ENCODE measurements around the gene NFIA.

The NFIA gene

DNA sequence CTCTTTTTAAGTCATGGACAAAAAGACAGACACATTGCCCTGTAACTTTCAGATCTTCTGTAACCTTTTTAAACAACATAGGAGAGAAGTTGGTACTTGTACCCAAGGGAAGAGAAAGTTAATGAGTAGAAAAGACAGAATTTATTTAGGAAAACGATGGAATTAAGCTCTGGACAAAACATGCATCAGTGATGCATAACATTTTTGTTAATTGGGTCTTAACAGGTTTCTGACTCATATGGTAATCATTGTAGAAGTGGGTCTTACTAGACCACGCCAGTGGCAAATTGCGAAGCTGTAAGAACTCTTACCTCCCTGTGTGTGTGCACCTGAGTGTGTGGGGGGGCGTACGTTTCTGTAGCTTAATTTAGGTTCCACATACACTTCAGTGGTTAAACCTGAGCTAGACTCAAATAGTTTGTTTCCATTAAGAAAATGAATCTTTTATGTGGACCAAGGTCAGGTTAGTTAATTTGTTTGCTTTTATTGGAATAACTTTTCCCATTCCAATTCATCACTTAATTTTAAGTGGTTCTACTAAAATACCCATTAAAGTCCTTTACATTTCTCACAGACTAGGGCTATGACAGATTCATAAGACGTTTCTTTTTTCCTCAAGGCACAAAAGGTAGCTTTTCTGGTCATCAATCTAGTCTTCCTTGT, 48.1 kb downstream of the NFIA start:
- no peak for DNase-seq (ENCODE audit: low read depth)

DNA sequence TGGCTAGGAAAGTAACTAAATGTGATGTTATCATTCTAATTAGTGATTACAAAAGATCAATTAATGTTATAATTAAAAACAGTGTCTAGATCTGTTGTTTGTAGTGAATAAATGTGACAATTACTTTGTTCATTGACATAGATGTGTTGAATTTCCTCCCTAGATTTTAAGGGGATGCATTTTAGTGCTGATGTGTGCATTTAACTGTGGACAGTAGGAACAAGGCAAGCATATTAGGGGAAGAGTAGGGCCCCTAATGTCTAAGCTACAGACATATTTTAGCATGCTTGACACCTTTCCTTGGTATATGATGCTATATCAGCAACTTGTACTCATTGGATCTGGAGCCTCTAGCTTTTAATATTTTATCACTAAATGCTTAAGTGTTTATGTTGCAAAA, 48.9 kb downstream of the NFIA start:
- DNase-seq (ENCODE audit: low read depth): no peak

DNA sequence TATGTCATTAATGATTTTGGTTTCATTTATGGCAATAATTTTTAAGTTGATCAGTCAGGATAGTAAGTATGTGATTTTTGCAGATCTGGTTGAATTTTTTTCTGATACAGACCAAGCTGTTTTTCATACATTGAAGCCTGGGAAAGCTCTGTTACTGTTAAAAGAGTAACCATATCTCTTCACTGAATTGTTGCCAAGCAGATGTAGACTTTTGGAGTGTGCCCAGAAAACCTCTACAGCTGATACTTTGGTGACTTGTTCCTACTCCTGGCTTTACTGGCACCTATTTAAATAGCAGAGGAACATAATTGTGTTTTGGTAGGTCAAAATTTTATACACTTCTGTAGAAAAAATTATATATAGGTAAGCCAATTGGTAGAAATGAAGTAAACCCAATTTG, 49.4 kb downstream of the NFIA start:
- peak; percentile 34 for DNase-seq (ENCODE audit: low read depth)

DNA sequence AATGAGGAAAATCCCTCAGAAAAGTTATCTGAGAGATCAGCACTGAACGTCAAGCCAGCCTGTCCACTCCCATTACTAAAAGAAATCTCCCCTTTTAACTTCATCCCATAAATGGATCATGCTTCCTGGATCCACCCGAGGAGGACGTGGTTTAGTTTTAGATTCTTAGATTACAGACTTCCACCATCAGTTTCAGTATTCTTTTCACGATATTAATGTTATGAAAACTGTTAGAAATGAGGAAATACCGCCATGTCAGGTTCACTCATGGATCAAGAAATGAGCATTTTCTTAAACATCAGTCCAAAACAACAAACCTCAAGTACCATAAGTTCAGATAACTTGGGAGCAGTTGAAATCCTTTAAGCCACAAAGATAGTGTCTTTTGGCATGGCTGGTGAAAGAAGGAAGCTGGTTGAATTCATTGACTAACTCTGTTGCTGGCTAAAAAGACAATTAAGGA, 49.8 kb downstream of the NFIA start:
- peak; percentile 86 for DNase-seq (ENCODE audit: low read depth)

DNA sequence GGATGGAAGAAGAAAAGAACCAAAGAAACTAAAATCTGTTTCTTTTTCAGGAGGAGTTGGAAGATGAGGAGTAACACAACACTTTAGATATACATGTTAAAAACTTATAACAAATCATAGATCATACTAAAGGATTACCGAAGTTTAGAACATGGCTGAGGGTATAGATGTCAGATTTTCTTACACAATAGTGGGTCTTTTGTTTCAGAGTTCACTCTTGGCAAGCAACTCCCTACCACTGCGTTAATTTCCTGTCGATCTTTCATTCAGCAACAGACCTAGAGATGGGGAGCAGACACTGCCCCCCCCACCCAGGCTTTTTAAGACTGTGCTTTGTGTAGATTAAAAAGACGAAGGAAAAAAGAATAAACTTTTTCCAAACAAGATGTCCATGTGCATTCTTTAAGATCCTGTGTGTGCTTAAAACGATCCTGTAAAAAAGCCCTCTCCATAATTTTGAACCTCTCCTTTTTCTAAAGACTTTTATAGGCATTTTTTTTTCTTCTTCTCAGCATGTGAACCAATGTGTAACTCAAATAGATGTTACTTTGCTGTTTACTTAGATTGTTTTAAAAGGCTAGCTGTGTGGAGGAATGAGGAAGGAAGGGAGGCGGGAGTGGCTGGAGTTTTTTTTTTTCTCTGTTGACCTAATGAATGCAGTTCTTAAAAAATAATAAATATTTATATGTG, 50.4 kb downstream of the NFIA start:
- DNase-seq (ENCODE audit: low read depth): peak; percentile 28

DNA sequence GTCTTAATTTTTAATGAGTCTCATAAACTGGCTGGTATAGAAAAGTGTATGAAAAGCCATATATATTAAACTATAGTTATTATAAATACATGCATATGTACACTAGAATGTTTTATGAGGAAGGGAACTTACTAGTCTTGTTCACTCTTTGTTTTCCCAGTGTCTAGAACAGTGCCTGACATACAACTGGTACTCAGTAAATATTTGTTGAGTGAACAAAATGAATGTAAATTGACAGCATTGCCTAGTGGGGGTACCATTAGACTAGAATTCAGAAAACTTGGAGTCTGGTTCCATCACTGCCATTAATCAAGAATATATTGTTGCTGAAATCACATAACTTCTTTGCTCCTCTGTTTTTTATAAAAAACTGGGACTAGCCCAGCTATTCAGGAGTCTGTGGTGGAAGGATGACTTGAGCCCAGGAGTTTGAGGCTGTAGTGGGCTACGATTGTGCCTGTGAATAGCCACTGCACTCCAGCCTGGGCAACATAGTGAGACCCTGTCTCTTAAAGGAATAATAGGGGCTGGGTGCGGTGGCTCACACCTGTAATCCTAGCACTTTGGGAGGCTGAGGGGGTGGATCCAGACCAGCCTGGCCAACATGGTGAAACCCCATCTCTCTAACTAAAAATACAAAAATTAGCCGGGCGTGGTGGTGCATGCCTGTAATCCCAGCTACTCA, 51.1 kb downstream of the NFIA start:
- DNase-seq (ENCODE audit: low read depth): no peak

DNA sequence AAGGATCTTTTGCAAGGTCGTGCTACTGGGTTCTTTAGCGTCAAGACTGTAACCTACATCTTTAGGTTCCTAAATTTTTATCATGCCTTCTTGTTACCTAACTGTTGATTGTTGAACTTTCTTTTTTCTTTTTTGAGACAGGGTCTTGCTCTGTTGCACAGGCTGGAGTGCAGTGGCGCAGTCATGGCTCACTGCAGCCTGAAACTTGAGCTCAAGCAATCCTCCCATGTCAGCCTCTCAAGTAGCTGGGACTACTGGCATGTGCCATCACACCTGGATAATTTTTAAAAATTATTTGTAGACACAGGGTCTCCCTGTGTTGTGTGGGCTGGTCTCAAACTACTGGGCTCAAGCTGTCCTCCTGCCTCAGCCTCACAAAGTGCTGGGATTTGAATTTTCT, 52.9 kb downstream of the NFIA start:
- DNase-seq (ENCODE audit: low read depth): no peak

DNA sequence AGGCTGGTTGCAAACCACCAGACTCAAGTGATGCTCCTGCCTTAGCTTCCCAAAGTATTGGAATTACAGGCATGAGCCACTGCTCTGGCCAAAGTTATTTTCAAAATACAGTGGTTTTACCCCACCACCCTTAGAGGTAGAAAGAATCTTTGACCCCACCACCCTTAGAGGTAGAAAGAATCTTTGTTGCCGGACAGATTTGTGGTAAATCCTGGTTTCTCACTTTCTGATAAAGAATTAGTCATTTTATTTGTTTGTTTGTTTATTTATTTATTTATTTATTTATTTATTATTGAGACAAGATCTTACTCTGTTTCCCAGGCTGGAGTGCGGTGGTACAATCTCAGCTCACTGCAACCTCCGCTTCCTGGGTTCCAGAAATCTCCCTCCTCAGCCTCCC, 55.9 kb downstream of the NFIA start:
- no peak for DNase-seq (ENCODE audit: low read depth)

DNA sequence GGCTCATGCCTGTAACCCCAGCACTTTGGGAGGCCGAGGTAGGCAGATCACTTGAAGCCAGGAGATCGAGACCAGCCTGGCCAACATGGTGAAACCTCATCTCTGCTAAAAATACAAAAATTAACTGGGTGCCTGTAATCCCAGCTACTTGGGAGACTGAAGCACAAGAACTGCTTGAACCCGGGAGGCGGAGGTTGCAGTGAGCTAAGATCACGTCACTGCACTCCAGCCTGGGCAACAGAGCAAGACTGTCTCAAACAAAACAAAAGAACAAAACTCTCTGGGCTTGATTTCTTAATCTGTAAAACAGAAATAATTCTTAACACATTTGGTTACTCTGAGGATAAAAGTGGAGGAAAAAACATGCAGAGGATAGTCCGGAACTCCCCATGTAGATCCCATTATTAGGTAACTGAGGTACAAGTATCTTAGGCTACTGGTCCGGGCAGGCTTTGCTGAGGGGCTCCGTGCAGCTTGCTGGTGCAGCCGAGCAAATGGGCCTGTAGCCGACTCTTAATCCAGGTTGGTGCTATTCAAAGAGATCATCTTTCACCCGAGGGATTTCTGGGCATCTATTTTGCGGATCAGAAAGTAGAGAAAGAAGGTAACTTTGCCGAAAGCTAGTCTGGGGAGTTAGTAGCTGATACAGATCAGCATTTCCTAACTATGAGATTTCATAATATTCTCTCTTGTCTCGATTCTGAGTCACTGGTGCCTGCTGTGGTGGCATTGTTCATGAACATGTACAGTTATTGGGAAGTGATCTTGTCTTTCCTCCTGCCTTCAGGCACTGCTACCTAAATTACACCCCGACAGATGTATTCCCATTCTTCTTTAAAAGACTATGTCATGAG, 56.8 kb downstream of the NFIA start:
- DNase-seq (ENCODE audit: low read depth): peak; percentile 79

DNA sequence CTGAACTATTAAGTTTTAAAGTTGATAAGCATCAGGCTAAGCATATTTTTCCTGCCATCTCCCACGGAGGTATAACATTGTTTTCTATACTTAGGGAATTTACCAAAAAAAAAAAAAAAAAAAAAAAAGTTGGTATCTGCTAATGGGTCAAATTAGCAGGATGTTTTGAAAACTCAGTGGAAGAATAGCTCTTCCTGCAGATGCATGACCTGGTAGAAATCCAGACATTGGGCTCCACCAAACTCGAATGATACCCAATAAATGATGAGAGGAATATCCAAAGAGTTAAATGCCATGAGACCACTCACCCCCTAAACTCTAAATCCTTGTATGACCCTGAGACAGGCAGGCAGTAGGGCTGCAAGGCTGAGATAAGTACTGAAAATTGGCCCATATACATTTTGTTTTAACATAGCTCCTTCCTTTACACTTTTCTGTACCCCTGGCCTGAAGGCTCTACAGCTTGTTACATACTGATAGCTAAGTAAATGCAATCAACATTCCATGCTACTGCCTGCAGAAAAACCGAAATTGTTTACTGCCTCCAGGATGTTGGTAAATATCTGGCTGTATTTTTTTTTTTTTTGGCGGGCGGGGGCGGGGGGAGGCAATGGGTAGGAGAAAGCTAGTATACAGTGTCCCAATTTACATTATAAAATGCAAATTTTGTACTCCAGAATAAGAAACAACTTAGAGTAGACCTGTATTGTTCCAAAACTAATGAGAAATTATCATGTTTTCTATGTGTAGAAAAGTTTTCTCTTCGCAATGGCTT, 57.6 kb downstream of the NFIA start:
- DNase-seq (ENCODE audit: low read depth): no peak

DNA sequence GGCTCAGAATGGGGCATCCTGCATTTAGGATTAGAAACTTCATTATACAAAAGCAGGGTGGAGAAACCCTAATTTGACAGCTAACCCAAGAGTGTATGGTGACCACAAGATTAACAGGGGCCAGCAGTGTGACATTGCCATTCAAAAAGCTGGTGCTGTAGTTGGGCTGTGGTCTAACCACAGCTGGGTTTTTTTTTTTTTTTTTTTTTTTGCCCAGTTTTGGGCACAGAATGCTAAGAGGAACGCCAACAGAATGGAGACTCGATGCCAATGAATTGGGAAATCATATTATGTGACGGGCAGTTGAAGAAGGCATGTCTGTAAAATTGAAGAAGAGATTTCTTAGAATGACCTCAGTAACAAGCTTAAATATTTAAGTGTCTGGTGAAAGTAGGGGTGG, 58.4 kb downstream of the NFIA start:
- no peak for DNase-seq (ENCODE audit: low read depth)

DNA sequence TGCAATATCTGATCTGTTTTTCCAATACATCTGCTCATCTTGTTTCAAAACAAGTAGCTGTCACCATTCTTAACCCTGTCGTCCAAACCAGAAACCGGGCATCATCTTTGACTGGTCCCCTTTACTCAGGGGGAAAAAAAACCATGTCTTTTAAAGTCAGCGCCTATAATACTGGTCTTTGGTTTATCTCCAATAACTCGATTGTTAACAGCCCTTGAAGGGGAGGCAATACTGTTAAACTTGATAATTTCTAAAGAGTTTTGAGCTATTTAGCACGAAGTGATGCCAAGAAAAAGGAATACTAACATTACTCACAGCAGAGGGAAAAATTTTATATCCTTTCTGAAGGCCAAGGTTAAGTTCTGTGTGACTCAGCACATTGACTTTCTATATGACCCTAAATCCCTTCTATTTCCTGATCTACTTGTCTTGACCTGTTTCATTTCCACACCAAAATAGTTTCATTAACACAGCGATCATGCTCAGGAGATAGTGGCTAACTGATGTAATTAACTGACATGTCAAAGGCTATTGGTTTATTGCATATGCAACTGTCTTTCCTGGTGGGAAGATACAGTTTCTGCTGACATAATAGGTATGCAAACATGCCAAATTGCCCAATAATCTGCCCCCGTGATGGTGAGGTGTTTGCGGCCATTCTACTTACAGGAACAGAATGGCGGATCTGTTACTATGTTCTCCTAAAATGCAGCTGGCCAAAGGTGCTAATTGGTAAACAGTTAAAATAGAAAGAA, 59.1 kb downstream of the NFIA start:
- peak; percentile 55 for DNase-seq (ENCODE audit: low read depth)

DNA sequence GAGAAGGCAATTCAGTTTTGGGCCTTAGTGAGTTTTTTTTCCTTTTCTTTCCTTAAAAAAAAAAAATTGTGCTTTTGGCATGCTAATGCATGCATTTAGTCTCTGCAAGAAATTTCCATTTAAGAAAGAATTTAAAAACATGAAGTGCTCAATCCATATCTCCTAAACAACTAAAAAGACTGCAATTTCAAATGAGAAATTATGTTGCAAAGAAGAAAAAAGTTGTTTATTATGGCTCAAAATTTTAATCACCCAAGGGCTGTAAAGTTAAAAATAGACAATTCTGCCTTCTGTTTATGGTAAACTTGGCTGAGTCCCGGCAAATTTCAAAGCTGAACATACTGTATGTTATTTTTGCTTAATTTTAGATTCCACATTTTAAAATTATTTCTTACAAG, 59.7 kb downstream of the NFIA start:
- no peak for DNase-seq (ENCODE audit: low read depth)

DNA sequence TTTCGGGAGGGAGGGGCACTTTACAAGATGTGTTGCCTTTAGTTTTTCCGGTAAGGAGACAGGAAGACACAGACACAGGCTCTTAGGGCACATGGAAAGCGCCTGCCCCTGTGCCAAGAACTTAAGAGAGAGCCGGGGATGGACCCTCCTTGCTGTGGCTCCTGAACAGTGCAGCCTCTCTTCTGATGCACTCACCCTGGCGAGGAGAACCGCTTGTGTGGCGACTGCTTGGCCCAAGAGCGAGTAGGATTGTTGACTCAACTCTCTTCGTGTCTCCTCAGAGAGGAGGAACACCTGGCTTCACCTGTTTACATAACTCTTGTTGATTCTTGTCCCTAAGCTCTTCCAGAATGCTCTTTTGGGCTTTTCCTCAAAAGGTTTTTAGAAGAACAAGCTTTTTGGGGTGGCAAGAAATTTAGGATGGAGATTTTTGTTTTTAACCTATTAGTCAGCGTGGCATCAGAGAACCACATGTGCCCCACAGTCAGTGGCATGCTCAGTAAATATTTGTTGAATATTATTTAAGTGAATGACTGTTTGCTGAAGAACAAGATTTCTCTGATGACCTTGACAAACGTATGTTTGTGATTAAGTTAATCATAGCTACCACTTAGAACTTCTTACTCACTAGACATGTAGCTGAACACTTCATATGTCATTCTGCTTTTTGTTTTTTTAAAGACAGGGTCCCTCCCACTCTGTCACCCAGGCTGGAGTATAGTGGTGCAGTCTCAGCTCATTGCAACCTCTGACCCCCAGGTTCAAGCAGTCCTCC, 60.6 kb downstream of the NFIA start:
- no peak for DNase-seq (ENCODE audit: low read depth)

DNA sequence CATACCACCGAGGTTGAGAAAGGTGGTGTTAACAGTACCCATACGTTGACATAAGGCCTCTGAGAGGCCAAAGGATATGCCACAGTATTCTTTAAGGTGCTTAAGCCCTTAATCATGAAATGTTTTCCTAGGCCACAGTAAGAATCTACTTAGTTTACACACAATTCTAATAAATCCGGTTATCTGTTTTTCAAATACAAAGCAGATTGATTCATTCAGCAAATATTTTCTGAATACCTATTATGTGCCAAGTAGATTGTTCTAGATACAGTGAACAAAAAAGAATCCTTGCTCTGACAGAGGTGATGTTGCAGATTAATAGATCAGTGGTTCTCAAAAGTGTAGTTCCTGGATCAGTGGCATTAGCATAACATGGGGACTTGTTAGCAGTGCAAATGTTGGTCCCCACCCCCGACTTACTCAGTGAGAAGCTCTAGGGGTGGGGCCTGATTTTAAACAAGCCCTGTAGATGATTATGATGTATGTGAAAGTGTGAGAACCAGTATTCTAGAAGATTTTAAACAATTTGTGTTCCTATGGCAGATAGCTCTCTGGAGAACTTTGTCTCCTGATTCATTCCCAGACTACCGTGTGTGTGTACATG, 61.6 kb downstream of the NFIA start:
- DNase-seq (ENCODE audit: low read depth): no peak

DNA sequence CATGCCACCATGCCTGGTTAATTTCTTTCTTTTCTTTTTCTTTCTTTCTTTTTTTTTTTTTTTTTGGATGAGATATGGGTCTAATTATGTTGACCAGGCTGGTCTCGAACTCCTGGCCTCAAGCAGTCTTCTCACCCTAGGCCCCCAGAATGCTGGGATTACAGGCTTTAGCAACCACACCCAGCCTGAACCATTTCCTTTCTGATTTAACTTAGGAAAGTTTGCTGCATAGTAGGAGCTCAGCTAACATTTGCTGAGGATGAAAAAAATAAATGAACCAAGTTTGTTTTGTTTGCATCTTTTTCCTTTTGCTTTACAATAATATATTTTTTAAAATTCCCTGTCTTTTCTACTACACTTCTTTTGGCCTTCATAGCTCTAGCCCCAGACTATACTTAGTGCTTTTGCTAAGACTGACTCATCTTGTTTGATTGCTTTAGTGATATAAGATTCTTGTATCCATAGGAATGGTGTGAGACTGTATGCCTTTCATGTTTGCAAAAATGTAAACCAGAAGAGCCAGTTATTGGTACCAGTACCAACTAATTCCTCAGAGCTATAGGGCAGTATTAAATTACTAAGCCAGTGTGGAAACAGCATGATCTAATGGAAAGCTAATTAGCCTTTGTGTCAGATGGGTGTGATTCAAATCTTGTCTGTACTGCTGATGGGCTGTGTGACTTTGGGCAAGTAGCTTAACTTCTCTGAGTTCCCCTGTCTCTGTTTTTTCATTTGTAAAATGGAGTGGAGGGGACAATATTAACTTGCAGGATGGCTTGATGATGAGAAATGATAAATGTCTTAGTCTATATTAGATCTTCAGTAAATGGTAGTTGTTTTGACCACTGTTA, 66.9 kb downstream of the NFIA start:
- no peak for DNase-seq (ENCODE audit: low read depth)

DNA sequence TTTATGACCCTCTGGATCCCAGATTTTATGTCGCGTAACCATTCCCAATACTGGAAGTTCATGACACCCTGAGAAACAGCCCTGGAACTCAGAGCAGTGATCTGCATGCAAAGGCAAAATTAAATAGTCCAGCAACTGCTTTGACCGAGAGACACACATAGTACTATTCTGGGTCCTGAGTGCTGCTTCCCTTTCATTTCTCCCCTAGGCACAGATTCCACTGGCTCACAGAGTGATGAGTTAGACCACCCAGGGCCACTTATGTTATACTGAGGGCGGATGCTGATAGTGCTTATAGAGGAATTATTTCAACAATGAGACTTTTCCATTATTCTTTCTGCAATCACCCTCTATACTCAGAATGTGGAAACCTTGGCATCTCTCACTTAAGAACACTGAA, 69.2 kb downstream of the NFIA start:
- DNase-seq (ENCODE audit: low read depth): no peak

DNA sequence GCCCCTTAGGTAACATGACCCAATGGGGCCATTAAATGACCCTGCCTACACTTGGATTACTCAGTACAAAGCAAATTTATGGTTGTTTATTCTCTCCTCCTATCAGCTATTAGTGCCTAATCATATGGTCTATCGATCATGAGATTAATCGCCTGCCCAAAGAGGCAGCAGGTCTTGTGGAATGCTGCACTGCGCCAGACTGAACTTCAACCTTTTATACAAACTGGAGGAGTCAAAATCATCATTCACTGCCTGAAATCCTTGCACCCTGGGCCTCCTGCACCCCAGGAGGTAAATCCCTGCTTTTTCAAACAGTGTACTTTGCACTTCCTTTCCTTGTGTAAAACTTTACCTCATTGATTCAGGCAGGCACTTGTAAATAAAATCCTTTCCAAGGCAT, 69.7 kb downstream of the NFIA start:
- no peak for DNase-seq (ENCODE audit: low read depth)

All from amniotic epithelial cell (primary cell).